HepG2 (cell line): ENCODE data around the gene CFAP45.

Source experiments
- ARHGAP35 ChIP-seq: sonication (generic); formaldehyde crosslinking; IDR thresholded peaks from 2 replicates; pipeline ENCODE4 v1.9.0; 2022; ENCODE audit warnings: mild to moderate bottlenecking, inconsistent platforms, moderate library complexity, missing genetic modification reagents, borderline replicate concordance
- CTCF ChIP-seq: sonication (generic); formaldehyde crosslinking; IDR thresholded peaks from 2 replicates; pipeline ENCODE4 v1.5.0; 2020; ENCODE audit warnings: mild to moderate bottlenecking, missing genetic modification reagents, moderate library complexity
- EP300 ChIP-seq, 3 experiments: sonication (generic) in 1 of 3; formaldehyde crosslinking in 1 of 3; IDR thresholded peaks; 2 replicates each; pipeline versions ENCODE4 v1.5.1 to v1.6.1; 2011 to 2020; ENCODE audit warnings: low read depth in 2 of 3, low read length in 2 of 3, borderline replicate concordance in 1 of 3, improper control_type of control experiment in 1 of 3, mild to moderate bottlenecking in 1 of 3, missing genetic modification reagents in 1 of 3, moderate library complexity in 1 of 3
- KLF13 ChIP-seq: sonication (generic); formaldehyde crosslinking; IDR thresholded peaks from 2 replicates; pipeline ENCODE4 v1.4.0; 2020; ENCODE audit warnings: mild to moderate bottlenecking, missing genetic modification reagents
- NPAS2 ChIP-seq: sonication (generic); formaldehyde crosslinking; IDR thresholded peaks from 2 replicates; pipeline ENCODE4 v1.8.0; 2022; ENCODE audit warnings: mild to moderate bottlenecking, missing genetic modification reagents, borderline replicate concordance
- PHF20 ChIP-seq: sonication (generic); formaldehyde crosslinking; IDR thresholded peaks from 2 replicates; pipeline ENCODE4 v1.5.0; 2020; ENCODE audit warnings: mild to moderate bottlenecking, missing genetic modification reagents
- POLR2AphosphoS5 ChIP-seq: IDR thresholded peaks from 2 replicates; pipeline ENCODE4 v1.6.1; 2012; ENCODE audit warnings: low read depth, low read length
- RAD51 ChIP-seq: fragments of 450-650 bp; IDR thresholded peaks from 2 replicates; pipeline ENCODE4 v1.6.1; 2016; ENCODE audit warnings: borderline replicate concordance
- SAFB2 ChIP-seq: sonication (generic); formaldehyde crosslinking; IDR thresholded peaks from 2 replicates; pipeline ENCODE4 v1.5.1; 2020; ENCODE audit warnings: missing genetic modification reagents, low read depth, mild to moderate bottlenecking, borderline replicate concordance
- SMAD3 ChIP-seq: sonication (generic); formaldehyde crosslinking; IDR thresholded peaks from 2 replicates; pipeline ENCODE4 v1.4.0; 2020; ENCODE audit warnings: missing genetic modification reagents
- STAT5B ChIP-seq: sonication (generic); formaldehyde crosslinking; IDR thresholded peaks from 2 replicates; pipeline ENCODE4 v1.4.0; 2020; ENCODE audit warnings: missing genetic modification reagents
- ZBTB34 ChIP-seq: sonication (generic); formaldehyde crosslinking; IDR thresholded peaks from 2 replicates; pipeline ENCODE4 v1.8.0; 2022; ENCODE audit warnings: mild to moderate bottlenecking, missing genetic modification reagents
- ZNF232 ChIP-seq: sonication (generic); formaldehyde crosslinking; IDR thresholded peaks from 2 replicates; pipeline ENCODE4 v1.4.0; 2020; ENCODE audit warnings: missing genetic modification reagents, borderline replicate concordance
- ZNF543 ChIP-seq: sonication (generic); formaldehyde crosslinking; IDR thresholded peaks from 2 replicates; pipeline ENCODE4 v1.4.0; 2020; ENCODE audit warnings: mild to moderate bottlenecking, missing genetic modification reagents

GRCh38 chr1:159866066-159866465, 33.9 kb downstream of the CFAP45 start:
- no peak for TF ChIP-seq RAD51
- TF ChIP-seq EP300 (IDR thresholded peaks at IDR 0.05; ENCODE audit: low read depth in 2 of 2, low read length in 2 of 2), result no peak
- TF ChIP-seq EP300 (CRISPR knock-in tag; IDR thresholded peaks at IDR 0.05; ENCODE audit: borderline replicate concordance), result no peak
- TF ChIP-seq NPAS2 (CRISPR knock-in tag), result no peak
- TF ChIP-seq ARHGAP35 (CRISPR knock-in tag), result no peak
- TF ChIP-seq SAFB2, result no peak
- no peak for TF ChIP-seq ZBTB34
- no peak for TF ChIP-seq KLF13 (CRISPR knock-in tag)
- TF ChIP-seq ZNF232 (CRISPR knock-in tag), result no peak
- TF ChIP-seq STAT5B (CRISPR knock-in tag), result no peak
- TF ChIP-seq PHF20 (CRISPR knock-in tag), result no peak
- no peak for TF ChIP-seq CTCF
- no peak for TF ChIP-seq SMAD3 (CRISPR knock-in tag)
- TF ChIP-seq POLR2AphosphoS5, result no peak
- TF ChIP-seq ZNF543 (CRISPR knock-in tag), result no peak
